Activated naive CD4-positive, alpha-beta T cell treated with anti-CD3 and anti-CD28 coated beads, Interleukin-2, amount 50 U/mL, for 24 hours (primary cell): Measurements from ENCODE around the gene TBC1D10A.

ENCODE experiments used
- H3K27ac Mint-ChIP-seq: one replicate; pipeline ENCODE4 v1.8.0; 2021; ENCODE audit warnings: mild to moderate bottlenecking, mixed read lengths
- H3K27me3 Mint-ChIP-seq: one replicate; pipeline ENCODE4 v1.8.0; 2021; ENCODE audit warnings: mixed read lengths
- H3K36me3 Mint-ChIP-seq: one replicate; pipeline ENCODE4 v1.8.0; 2021; ENCODE audit warnings: mixed read lengths
- H3K4me1 Mint-ChIP-seq: one replicate; pipeline ENCODE4 v1.8.0; 2021; ENCODE audit warnings: mixed read lengths
- H3K4me3 Mint-ChIP-seq: one replicate; pipeline ENCODE4 v1.8.0; 2021; ENCODE audit warnings: mild to moderate bottlenecking, mixed read lengths
- H3K9me3 Mint-ChIP-seq: one replicate; pipeline ENCODE4 v1.8.0; 2021; ENCODE audit warnings: mixed read lengths

TBC1D10A gene

DNA sequence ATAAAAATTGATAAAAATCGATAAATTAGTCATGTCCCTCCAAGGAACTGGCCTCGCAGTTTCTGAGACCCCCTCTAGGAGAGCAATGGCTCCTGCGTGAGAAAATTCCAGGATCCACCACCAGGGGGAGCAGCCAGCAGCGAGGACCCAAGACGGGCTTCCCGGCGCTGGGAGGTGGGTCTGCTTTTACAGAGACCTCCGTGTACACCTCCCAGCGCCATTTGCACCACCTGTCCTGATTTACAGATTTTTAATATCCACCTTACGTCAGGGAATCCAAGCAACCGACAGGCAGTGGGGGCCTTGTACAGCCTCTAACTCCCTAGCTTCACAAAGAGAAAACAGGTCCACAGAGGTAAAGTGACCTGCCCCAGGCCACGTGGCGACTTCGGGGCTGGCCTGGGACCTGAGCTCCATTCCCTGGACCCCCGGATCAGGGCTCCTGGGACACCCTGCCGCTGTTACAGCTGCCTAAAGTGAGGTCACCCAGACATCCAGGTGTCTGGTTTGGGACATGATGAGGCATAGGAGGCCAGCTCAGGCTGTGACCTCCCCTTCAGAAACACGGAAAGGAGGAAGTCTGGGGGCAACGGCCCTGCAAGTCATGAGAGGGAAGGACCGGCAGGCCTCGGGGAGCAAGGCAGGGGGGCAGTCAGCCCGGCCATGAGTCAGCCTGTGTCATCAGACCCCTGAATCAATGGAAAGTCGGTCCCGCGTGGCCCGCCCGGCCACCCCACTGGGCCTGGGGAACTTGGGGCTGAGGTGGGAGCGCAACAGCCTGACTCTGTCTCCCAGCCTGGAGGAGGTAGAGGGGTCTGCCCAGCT is 63.6 kb downstream of the TBC1D10A start:
- Mint-ChIP-seq H3K9me3 (no peaks in the 10 kb centered on the region), H3K27me3 (no peaks in the 10 kb centered on the region), H3K4me3 (peak overlapping the region; percentile 75), H3K36me3 (peaks cover 2% of the 10 kb centered on the region), H3K27ac (peak overlapping the region; percentile 79), H3K4me1 (peaks cover 29% of the 10 kb centered on the region)

DNA sequence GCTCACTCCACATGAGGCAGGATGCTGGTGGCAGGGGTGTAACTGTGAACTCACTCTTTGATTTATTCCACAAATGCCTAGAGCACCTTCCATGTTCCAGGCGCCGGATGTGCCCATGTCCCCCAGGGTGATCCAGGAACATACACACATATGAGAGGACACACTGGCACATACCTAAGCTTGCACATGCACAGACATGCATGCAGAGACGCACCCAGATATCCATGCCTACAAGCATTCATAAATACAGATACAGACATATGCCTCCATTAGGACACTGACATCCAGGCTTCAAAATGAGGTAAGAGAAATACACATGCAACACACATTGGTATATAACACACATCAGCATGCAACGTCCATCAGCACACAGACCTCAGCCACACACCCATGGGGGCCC is 64.6 kb downstream of the TBC1D10A start:
- Mint-ChIP-seq H3K27ac (no peak overlapping the region), H3K36me3 (peaks cover 2% of the 10 kb centered on the region), H3K4me3 (no peak overlapping the region), H3K27me3 (no peaks in the 10 kb centered on the region), H3K9me3 (no peaks in the 10 kb centered on the region), H3K4me1 (peaks cover 29% of the 10 kb centered on the region)

- H3K4me1 Mint-ChIP-seq, result peaks cover 28% of the 10 kb centered on the region
- no peak overlapping the region for H3K4me3 Mint-ChIP-seq
- H3K27ac Mint-ChIP-seq, result peak overlapping the region; percentile 10
- H3K27me3 Mint-ChIP-seq, result no peaks in the 10 kb centered on the region
- no peaks in the 10 kb centered on the region for H3K9me3 Mint-ChIP-seq
- peaks cover 2% of the 10 kb centered on the region for H3K36me3 Mint-ChIP-seq
These were observed 65.6 kb downstream of the TBC1D10A start for GRCh38 chr22:30261134-30261533.

DNA sequence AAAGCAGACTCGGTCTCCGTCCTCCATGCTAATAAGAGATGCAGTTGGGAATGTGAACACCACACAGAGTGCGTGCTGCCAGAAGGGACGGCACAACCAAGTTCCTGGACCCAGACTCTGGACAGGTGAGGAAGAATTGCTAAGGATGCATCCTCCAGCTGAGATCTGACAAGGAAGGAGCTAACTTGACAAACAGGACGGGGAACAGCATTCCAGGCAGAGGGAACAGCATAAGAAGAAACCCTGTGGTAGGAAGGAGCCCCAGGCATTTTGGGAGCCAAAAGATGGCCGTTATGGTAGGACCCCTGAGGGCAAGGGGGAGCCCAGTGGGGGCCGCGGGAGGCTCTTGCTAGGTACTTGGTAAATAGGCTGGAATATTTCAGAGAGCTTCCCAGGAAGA is 66.1 kb downstream of the TBC1D10A start:
- H3K4me1 Mint-ChIP-seq, result peaks cover 24% of the 10 kb centered on the region
- no peaks in the 10 kb centered on the region for H3K9me3 Mint-ChIP-seq
- peaks cover 2% of the 10 kb centered on the region for H3K36me3 Mint-ChIP-seq
- no peaks in the 10 kb centered on the region for H3K27me3 Mint-ChIP-seq
- no peak overlapping the region for H3K4me3 Mint-ChIP-seq
- no peak overlapping the region for H3K27ac Mint-ChIP-seq

GRCh38 chr22:30260276-30260675 is 66.5 kb downstream of the TBC1D10A start:
- Mint-ChIP-seq H3K9me3 (no peaks in the 10 kb centered on the region), H3K27ac (no peak overlapping the region), H3K4me3 (no peak overlapping the region), H3K27me3 (no peaks in the 10 kb centered on the region), H3K4me1 (peaks cover 20% of the 10 kb centered on the region), H3K36me3 (peaks cover 2% of the 10 kb centered on the region)

- Mint-ChIP-seq H3K4me1 (peaks cover 11% of the 10 kb centered on the region), H3K4me3 (no peak overlapping the region), H3K27ac (no peak overlapping the region), H3K36me3 (no peaks in the 10 kb centered on the region), H3K27me3 (no peaks in the 10 kb centered on the region), H3K9me3 (no peaks in the 10 kb centered on the region)
These were observed 72.4 kb downstream of the TBC1D10A start for GRCh38 chr22:30254314-30254713.

GRCh38 chr22:30253205-30253852 is 73.4 kb downstream of the TBC1D10A start:
- no peaks in the 10 kb centered on the region for H3K36me3 Mint-ChIP-seq
- no peak overlapping the region for H3K27ac Mint-ChIP-seq
- H3K27me3 Mint-ChIP-seq, result no peaks in the 10 kb centered on the region
- peaks cover 16% of the 10 kb centered on the region for H3K4me1 Mint-ChIP-seq
- no peaks in the 10 kb centered on the region for H3K9me3 Mint-ChIP-seq
- H3K4me3 Mint-ChIP-seq, result no peak overlapping the region

DNA sequence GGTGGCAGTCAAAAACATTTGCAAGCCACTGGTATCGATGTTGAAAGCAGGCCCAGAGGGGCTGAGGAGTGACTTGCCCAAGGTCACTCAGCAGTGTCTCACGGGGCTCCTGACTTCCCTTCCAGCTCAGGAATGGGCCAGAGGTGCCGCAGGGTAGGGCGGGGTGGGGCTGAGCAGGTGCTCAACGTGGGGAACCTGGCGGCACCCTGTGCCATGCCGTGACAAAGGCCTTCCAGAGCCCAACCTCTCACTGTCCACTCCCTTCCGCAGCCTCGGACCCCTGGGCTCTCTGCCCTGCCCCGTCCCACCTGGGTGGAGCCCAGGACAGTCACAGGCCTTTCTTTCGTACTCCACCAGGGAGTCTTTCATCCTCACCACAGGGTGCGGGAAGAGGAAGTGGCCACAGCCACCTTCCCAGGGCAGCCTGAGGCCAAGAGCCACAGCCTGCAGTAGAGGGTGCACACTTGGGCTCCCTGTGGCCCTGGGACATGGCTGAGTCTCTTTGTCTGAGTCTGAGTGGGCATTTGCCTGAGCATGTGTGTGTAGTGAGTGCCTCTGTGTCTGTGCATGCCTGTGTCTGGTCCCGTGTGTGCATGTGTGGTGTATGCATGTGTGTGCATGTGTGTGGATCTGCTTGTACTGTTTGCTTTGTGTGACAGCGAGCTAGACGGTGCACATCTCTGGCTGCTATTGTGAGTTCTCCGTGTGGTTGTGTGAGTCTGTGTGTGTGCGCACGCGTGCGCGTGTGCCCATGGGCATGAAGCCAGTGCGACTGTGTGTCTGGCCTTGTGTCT is 74.1 kb downstream of the TBC1D10A start:
- Mint-ChIP-seq H3K27me3 (no peaks in the 10 kb centered on the region), H3K4me3 (no peak overlapping the region), H3K36me3 (no peaks in the 10 kb centered on the region), H3K9me3 (no peaks in the 10 kb centered on the region), H3K27ac (no peak overlapping the region), H3K4me1 (peaks cover 22% of the 10 kb centered on the region)

DNA sequence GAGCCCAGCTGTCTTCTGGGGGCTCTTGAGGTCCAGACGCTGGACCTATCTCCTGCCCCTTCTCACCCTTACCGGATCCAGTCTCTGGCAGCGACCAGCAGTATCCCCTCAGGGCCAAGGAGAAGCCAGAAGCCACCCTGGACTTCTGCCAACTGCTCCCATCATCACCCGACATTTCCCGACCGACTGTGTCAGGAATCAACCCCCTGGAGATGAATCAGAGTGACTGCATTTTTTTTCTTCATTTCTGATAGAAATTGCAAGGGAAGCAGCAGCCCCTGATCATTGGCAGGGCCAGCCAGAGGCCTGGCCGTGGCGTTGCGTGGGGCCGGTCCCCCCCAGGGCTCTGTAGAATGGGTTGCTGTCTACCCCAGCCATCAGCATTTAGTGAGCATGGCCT is 75.0 kb downstream of the TBC1D10A start:
- H3K27me3 Mint-ChIP-seq, result no peaks in the 10 kb centered on the region
- no peaks in the 10 kb centered on the region for H3K36me3 Mint-ChIP-seq
- no peaks in the 10 kb centered on the region for H3K9me3 Mint-ChIP-seq
- no peak overlapping the region for H3K27ac Mint-ChIP-seq
- H3K4me1 Mint-ChIP-seq, result peaks cover 30% of the 10 kb centered on the region
- H3K4me3 Mint-ChIP-seq, result no peak overlapping the region

GRCh38 chr22:30250661-30251267 is 76.0 kb downstream of the TBC1D10A start:
- no peaks in the 10 kb centered on the region for H3K27me3 Mint-ChIP-seq
- H3K4me1 Mint-ChIP-seq, result peaks cover 33% of the 10 kb centered on the region
- no peaks in the 10 kb centered on the region for H3K9me3 Mint-ChIP-seq

DNA sequence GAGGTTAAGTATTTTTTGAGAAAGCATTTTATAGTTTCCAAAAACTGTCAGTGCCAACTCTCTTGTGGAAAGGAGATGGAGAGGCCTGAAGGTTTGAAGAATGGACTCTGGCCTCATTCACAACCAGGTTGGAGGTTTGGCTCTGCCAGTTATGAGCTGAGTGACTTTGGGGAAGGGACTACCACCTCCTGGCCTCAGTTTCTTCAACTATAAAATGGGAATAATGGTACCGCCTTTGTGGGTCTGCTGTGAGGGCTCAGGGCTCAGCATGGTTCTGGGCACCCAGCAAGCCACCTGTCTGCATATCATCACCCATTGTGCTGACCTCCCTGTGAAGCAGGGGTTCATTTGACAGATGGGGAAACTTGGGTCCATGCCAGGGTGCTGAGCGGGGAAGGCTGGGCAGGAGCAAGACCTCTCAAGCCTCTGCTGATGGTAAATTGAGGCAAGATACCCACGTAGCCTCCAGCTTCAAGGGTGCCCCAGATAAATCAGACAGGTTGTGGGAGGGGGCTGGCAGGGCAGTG is 76.6 kb downstream of the TBC1D10A start:
- peaks cover 38% of the 10 kb centered on the region for H3K4me1 Mint-ChIP-seq
- H3K27ac Mint-ChIP-seq, result no peak overlapping the region
- H3K27me3 Mint-ChIP-seq, result no peaks in the 10 kb centered on the region
- H3K36me3 Mint-ChIP-seq, result no peaks in the 10 kb centered on the region
- no peaks in the 10 kb centered on the region for H3K9me3 Mint-ChIP-seq
- no peak overlapping the region for H3K4me3 Mint-ChIP-seq

More at GRCh38 chr22:30250661-30251267, 76.0 kb downstream of the TBC1D10A start:
- Mint-ChIP-seq H3K4me3 (no peak overlapping the region), H3K36me3 (no peaks in the 10 kb centered on the region), H3K27ac (no peak overlapping the region)

GRCh38 chr22:30249049-30250038 is 77.4 kb downstream of the TBC1D10A start:
- peaks cover 2% of the 10 kb centered on the region for H3K36me3 Mint-ChIP-seq
- no peaks in the 10 kb centered on the region for H3K27me3 Mint-ChIP-seq
- peaks cover 43% of the 10 kb centered on the region for H3K4me1 Mint-ChIP-seq
- H3K27ac Mint-ChIP-seq, result peak overlapping the region; percentile 74
- no peak overlapping the region for H3K4me3 Mint-ChIP-seq
- no peaks in the 10 kb centered on the region for H3K9me3 Mint-ChIP-seq

GRCh38 chr22:30248484-30248883 is 78.3 kb downstream of the TBC1D10A start:
- Mint-ChIP-seq H3K9me3 (no peaks in the 10 kb centered on the region), H3K27ac (peak overlapping the region; percentile 42), H3K4me3 (peak overlapping the region; percentile 27), H3K36me3 (peaks cover 8% of the 10 kb centered on the region), H3K4me1 (peaks cover 45% of the 10 kb centered on the region), H3K27me3 (no peaks in the 10 kb centered on the region)

DNA sequence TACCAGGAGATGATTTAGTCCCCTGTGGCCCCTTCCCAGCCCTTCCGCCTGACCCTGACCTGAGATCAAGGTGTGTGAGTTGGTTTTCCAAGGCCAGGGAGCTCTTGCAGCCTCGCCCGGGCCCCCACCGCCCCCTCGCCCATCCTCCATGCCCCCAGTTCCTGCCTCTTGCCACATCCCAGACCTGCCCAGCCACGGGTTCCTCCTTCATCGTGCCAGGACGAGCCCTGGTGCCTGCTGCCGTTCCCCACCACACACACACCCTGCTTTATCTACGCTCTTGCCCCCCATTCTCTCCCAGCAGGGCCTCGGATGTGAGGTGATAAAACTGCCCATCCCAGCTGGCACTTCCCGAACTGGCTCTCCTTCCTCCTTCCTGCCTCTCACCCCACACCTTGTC is 78.8 kb downstream of the TBC1D10A start:
- H3K4me3 Mint-ChIP-seq, result peak overlapping the region; percentile 27
- no peaks in the 10 kb centered on the region for H3K27me3 Mint-ChIP-seq
- no peaks in the 10 kb centered on the region for H3K9me3 Mint-ChIP-seq
- peak overlapping the region; percentile 42 for H3K27ac Mint-ChIP-seq
- H3K36me3 Mint-ChIP-seq, result peaks cover 9% of the 10 kb centered on the region
- peaks cover 44% of the 10 kb centered on the region for H3K4me1 Mint-ChIP-seq
